ENCODE data around the gene SSR2.

- no peak for TF ChIP-seq CTCF (IDR thresholded peaks at IDR 0.05; ENCODE audit: insufficient read depth, low read depth, low read length)
- no peak for TF ChIP-seq EZH2 (IDR thresholded peaks at IDR 0.05; ENCODE audit: insufficient read depth, low read length)
Observed at GRCh38 chr1:155973723-155974122, 47.0 kb downstream of the SSR2 start.
